Raji (cell line): Measurements from ENCODE around the gene UBE2G2.

Experiments
- POLR2A ChIP-seq: IDR thresholded peaks from 2 replicates; pipeline ENCODE4 v1.6.1; 2011; ENCODE audit warnings: low read depth, low read length, control low read depth; ENCODE audit not compliant: insufficient read depth

UBE2G2 gene

DNA sequence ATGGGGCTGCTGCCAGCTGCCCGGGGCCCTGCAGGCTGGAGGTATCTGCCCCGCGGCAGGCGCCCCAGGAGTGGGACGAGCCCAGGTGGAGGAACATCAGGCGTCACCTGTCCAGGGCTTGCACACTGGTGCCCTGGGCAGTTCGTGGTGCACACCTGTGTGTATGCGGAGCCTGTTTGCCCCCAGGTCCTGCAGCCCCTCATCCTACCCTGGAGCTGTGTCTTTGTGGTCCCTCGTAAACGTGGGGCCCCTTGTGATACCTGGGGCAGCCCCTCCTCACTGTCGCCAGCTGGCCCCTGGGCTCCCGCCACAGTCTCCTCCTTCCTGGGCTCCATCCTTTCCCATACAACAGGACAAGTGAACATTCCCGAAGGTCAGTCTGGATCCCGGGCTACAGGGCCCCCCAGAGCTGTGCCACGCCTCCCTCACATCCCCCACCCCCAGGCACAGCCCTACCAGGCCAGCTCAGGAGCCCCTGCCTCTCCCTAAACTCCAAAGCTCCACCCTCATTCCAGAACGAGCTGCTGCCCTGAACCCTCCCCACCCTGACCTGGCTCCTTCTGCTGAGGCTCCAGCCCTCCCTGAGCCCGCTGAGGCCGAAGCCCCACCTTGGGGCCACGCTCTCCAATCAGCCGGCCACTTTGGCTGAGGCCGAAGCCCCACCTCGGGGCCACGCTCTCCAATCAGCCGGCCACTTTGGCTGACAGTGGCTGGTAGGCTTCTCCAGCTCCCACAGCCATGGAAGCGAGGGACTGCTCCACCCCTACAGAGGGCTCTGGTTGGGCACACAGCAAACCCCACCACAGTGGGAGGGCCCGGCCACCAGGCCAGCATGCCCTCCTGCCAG is 42.6 kb downstream of the UBE2G2 start:
- TF ChIP-seq POLR2A: no peak

GRCh38 chr21:44758141-44758561 is 43.5 kb downstream of the UBE2G2 start:
- no peak for TF ChIP-seq POLR2A

DNA sequence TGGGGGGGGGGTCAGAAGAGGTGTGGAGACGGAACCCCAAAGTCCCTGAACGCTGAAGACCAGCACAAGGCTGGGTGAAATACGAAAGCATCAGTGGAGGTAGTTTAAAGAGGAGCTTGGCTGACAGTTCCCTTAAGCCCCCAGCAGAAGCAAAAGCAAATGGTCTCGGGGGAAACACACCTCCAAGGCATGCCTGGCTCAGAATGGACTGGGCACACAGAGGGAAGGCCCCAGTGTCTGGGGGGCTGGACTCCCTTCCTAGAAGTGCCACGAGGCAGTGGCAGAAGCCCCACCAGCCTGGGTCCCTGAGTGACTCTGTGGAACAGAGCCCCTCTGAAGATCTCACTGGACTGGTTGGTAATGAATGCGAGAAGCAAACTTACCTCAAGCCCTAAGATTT is 43.9 kb downstream of the UBE2G2 start:
- TF ChIP-seq POLR2A: no peak

DNA sequence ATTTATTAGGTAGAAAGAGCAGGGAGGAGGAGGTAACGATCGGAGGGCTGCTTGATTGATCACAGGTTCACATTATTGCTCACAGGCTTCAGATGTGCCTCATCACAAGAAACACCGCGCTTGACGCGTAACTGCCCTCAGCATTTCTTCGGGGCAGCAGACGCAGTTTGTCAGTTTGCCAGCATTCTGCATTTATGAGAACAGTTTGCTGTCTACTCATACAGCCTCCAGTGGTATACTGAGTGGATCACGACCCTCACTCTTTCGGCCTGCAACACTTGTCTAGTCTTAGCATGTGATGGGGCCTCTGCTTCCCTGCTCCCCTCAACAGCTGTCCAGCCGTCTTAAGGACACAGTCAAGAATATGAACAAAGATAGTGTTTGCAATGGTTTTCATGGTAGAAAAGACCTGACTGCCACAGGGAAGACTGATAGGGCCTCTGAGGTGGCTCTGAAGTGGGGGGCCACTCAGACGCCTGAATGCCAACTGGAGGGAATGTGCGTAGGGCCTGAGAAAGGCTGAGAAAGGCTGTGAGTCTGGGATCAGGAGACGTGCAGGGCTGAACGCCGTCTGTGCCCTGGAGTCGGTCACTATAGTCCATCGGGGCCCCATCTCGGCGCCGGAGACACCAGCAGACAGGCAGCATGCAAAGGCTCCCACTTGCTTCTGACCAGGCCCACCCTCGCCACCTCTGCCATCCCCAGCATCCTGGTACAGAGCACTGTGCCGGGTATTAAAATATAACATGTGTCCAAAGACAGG is 45.0 kb downstream of the UBE2G2 start:
- no peak for TF ChIP-seq POLR2A

DNA sequence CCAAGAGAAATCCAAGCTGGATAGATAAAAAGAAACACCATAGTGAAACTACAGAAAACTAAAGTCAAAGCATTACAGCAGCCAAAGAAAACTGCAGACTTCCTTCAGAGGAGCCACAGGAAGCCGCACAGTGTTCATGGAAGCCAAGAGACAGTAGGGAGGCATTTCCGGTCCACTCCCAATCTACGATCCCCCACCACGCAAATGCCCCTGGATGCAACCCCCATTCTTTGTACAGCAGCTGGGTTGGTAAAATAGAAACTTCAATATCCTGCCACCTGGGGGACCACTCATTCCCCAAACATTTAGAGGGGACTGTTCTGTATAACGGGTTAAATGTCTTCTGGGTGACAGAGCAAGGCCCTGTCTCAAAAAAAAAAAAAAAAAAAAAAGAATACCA is 46.4 kb downstream of the UBE2G2 start:
- TF ChIP-seq POLR2A: no peak

DNA sequence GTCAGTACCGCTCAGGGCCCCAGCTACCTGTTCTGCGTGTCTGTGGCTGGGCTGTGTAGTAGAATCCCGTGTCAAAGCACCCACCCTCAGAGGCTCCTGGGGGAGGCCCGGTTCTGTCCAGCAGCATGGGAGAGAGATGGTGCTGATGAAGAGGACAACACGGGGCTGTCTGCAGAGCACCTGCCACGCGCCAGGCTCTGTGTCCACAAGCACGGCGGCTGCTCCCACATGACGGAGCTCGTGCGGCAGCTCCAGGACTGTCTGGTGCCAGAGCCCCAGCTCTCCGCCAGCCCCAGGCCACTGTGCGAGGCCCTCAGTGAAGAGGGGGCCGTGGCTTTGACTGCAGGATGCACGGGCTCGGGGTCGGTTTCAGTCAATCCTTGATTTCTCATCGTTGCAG is 48.3 kb downstream of the UBE2G2 start:
- TF ChIP-seq POLR2A: no peak

GRCh38 chr21:44752671-44753235 is 48.9 kb downstream of the UBE2G2 start:
- no peak for TF ChIP-seq POLR2A

DNA sequence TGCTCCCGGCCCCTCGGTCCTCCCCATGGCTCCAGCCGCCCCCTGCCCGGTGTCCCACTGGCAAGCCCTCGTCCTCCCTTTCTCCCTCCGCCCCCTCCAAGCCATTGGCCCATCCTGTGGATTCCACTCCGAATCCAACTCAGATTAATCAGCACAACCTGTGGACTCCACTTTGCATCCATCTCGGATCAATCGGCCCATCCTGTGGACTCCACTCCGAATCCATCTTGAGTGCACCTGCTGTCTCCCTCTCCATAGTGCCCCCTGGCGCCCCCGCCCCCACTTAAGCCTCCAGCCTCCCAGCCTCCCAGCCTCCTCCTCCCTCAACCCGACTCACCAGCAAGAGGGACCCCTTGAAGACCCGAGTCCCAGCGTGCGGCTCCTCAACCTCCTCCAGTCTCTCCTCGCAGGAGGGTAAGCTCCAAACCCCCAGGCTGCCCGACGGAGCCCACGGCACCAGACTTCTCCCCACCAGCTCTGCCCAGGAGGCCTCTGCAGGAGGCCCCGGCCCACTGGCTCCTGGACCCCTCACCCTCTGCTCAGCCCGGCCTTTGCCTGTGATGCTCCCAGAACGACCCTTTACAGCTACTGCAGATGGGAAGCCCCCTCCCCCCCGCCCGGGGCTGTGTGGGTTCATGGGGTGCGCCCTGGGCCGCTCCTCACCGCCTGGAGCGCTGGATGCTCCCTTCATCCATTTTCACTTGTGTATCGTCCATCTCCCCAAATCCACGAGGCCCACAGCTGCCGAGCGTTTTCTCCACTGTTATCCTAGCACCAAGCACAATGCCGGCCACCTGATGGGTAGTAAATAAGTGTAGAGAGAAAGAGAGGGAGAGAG is 49.6 kb downstream of the UBE2G2 start:
- no peak for TF ChIP-seq POLR2A

DNA sequence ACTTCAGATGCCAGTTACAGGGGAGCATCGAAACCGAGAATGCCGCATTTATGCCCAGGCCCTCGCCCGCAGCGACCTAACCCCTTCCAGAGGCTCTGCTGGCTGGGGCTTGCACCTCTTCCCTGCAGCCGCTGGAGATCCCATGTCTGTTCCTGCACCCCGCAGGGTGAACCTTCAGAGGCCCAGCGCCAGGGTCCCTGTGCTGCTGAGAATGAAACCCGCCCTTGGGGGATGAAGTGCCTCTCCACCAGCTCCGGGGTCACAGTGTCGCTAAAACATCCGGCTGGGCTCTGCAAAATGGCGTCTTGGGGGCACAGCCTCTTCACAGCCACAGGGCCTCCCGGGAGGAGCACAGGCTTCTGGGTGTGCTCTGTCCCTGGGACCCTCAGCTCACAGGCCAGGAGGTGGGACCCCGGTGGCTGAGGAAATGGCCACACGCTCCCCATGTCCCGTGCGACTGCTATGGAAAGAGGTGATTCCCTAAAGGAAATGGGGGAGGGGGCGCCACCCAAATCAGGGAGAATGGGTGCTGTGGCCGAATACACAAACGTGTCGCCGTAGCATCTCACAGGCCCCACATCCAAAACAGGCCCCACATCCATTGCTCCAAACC is 50.3 kb downstream of the UBE2G2 start:
- TF ChIP-seq POLR2A: no peak

- TF ChIP-seq POLR2A: no peak
These were observed 51.0 kb downstream of the UBE2G2 start for GRCh38 chr21:44750675-44751025.

GRCh38 chr21:44749759-44750674 is 51.6 kb downstream of the UBE2G2 start:
- no peak for TF ChIP-seq POLR2A

- no peak for TF ChIP-seq POLR2A
These were observed 52.4 kb downstream of the UBE2G2 start for GRCh38 chr21:44749116-44749758.

- no peak for TF ChIP-seq POLR2A
These were observed 53.0 kb downstream of the UBE2G2 start for GRCh38 chr21:44748621-44749020.

DNA sequence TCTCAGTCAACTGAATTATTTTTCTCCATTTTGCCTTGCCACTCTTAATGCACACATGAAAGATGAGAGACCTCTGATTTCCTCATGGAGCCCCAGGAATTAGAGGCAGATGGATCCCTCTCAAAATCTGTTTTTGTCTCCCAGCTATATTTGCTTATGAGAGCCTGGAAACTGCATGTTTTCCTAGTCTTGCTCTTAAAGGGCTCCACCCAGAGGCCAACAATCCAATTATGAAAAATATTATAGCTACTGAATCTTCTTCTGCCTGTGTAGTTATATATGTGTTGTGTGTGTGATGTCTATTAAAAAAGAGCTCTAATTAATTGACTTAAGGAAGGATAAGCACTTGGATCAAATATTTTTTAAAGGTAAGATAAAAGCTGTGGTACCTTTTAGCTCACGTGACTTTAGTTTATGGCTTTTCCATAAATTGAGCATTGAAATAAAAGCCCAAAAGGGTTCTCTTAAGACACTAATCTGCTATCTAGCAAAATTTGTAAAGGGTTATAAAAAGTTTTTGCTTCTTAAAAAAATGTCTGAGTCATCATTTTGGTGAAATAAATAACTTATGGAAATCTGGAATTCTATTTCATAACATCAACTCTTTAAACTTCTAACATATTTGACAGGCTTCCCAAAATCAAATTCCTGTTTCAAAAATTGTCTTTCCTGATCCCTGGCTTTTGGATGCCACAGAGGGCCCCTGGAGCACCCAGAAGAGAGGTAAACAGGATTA is 59.0 kb downstream of the UBE2G2 start:
- no peak for TF ChIP-seq POLR2A
